Ovary (tissue), 3 donors: ENCODE data around the gene INO80.

Experiments used
- CTCF ChIP-seq, 3 donors: fragments of 450-650 bp in 2 of 3; fragments of 200-600 bp in 1 of 3; IDR thresholded peaks; one replicate each; pipeline versions ENCODE4 v1.5.1 to v1.8.0; 2016 to 2022; ENCODE audit warnings: antibody characterized with exemption in 3 of 3, mild to moderate bottlenecking in 1 of 3
- POLR2A ChIP-seq: fragments of 450-650 bp; IDR thresholded peaks from one replicate; pipeline ENCODE4 v1.6.1; 2017; ENCODE audit warnings: antibody characterized with exemption, mild to moderate bottlenecking, moderate library complexity
- donor health status: DM: no; HTN: no; CAD: no.

- no peak for TF ChIP-seq CTCF (IDR thresholded peaks at IDR 0.05)
- TF ChIP-seq POLR2A: no peak
Measured at GRCh38 chr15:41024131-41024530, 91.9 kb downstream of the INO80 start.
